NCI-H2227 (cell line): Measurements from ENCODE around the gene CADM3.

Experiments used
- DNase-seq: peaks from one replicate; lab custom pipeline; 2025; ENCODE audit not compliant: unreplicated experiment; lab: John Stamatoyannopoulos, UW

CADM3 gene

DNA sequence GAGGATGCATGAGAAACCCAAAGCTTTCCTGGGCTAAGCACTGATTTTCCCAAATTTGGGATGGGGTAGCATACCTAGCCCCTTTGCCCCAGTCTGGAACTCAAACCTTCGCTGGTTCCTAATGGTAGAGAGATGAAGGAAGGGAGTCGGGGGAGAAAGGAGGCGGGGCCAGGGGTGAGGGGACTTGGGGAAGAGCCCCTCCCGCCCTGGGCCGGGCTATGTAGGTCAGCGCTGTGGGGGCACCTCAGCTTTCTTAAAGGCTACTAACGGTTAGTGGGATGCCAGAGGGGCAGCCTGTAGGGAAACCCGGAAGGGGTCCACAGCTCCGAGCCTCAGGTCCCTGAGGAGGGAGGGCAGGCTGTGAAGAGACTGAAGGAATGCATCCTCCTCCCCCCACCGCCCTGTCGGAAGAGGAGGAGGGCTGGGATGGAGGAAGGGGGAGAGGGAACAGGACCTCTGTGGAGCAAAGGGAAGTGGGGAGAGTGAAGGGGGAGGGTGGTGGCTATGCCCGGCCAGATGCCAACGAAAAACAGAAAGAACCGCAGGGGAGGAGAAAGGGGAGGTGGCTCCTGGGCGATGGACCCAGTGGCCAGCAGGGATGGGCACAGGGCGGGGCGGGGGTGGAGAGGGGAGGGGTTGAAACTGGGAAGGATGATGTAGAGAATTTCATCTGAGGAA, 1.3 kb downstream of the CADM3 start:
- DNase-seq: peak; percentile 16

DNA sequence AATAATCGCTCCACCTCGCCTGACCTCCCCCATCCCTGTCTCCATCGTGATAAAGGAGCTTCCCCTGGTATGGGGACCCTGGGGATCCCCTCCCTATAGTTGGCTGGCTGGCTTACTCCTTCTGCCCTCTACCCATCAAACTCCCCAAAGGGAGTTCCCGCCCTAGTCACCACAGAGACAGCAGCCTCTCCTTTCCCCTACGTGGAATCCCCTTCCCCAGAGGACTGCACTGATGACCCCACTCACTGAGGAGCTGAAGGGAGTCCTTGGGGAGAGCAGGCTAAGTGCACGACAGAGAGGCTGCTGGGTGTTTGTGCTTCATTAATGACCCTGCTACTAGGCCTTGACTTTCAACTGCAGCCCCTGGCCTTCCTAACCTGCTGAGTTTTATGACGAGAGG, 1.9 kb downstream of the CADM3 start:
- DNase-seq: no peak

DNA sequence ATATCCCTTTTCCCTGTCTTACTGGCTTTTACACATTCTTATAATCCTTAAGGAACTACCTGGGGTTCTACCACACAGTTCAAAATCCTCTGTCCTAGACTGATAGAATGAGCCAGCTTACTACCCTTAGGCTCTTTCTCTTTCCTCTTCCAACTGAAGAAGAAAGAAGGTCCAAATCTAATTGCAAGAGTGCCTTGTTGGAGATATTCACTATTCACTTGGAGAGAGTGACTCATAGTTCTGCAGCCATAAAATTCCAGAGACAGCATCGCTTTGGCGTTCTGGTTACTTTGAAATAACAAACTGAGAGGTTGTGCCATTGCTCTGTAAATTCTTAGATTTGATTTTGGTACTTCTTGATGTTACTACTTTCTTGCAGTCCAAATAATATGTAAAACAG, 4.2 kb downstream of the CADM3 start:
- no peak for DNase-seq

DNA sequence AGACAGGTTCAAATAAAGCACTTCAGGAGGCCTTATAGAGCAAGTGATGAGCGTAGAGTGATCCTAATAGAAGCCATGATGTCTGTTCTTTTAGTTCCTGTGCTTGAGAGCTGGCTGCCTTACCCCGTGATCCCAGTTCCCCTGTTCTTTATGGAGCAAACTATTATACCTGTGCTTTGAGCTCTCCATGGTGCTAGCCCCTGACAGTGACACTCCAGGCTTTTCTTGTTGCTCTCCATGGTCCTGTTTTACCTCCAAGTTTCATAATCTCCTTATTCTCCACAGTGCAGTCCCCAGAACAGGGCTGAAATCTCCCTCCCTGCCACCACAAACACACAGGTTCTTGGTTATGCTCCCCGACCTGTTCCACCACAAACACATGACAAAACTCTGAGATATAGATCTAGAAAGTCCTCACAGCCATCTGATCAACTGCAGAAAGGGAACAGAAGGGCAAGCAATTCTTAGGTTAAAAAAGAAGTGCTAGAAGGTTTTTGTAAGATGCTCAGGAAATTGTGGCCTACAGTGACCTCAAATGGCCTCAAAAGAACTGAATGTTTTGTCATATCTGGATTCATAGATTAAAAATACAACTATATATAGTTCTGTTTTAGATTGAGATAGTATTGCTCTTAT, 6.0 kb downstream of the CADM3 start:
- DNase-seq: no peak

DNA sequence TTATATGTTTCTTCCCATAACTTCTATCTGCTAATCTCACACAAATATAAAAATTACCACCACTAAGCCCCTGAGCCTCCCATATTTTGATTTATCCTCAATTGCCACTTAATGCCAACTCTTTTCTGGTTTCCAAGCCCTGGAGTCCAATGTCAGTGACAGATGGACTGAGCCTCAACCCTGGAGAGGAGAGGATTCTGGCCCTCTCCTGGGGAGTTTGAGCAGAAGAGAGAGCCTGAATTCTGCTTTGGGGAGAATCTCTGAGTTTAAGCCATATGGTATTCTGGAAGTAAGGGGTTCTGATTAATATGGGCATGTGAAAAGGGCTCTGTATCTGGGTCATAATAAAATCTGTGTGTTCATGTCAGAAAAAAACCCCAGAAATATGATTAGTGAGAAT, 8.5 kb downstream of the CADM3 start:
- no peak for DNase-seq

DNA sequence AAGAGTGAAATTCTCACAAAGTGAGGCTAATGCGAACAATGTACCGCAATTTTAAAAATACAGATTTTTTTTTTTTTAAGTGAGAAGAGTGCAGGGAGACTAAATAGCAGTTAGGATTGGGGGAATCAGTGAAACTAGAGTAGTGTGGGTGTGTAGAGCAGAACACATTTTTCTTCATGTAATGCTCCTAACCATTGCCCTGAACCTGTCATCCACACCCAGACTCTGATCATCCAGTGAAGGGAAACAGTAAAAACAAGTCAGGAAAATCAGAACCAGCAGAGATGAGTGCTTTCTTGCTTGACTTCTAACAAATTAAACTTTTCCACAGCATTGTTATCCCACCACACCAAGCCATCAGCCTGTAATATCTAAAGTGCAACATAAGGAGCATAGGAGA, 9.1 kb downstream of the CADM3 start:
- DNase-seq: no peak

DNA sequence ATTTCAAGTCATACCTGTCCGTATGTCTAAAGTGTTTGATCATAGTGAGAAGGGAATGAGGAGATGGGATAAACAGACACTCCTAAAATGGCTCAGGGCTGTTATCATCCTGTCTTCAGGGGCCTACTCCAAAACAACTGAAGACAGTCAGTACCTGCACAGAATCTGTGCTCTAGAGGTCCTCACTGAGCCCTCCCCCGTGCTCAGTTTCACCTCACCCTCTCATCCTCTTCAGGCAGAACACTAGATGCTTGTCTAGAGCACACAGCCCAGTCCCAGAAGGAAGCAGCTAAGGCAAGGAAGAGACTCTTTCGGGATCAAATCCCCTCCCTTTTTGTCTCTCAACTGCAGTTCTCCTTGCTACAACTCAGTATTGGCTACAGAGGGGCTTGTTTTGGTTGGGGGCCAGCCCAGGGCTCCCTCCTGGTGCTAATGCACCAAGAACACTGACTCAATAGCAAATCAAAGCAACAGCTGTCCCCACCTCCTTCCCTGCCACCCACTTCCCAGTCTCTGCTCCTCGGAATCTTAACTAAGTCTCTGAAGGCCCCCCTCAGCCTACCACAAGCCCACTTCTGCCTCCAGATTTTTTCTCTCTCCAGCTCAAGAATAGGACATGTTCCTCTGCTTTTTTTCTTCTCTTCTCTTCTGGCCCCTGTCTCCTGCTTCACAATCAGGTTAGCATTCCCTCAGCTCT, 10.1 kb downstream of the CADM3 start:
- DNase-seq: no peak

DNA sequence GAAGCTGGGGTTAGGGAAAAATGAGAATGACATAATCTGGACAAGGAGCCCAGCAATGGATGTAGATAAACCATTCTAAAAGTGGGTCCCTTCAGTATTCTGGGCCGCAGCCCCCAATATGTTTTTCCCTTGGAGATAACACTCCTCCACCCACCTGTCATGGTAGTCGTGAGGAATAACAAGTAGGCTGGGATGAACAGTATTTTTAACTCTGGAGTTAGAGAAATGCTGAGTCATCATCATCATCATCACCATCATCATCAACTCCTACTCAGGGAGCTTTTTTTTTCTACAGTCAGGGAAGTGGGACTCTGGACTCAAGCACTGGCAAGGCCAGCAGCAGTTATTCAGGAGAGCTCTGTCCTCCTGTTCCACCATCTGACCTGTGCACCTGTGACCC, 12.8 kb downstream of the CADM3 start:
- no peak for DNase-seq

DNA sequence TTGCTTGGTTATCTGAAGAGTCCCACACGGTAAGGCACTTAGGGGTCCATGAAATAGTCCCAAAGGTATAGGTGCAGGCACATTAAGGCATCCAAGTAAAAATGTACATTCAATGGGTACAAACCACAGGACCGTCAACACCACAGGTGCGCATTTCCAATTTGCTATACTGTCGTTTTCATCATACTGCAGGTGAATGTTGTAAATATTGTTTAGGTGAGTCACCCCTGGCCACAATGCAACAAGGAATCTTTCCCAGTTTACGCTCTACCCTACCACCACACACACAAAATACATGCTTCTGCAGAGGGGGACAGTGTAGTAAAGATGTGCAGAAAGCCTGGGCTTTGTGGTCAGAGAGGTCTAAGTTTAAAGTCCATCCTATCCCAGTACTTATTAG, 13.7 kb downstream of the CADM3 start:
- no peak for DNase-seq

DNA sequence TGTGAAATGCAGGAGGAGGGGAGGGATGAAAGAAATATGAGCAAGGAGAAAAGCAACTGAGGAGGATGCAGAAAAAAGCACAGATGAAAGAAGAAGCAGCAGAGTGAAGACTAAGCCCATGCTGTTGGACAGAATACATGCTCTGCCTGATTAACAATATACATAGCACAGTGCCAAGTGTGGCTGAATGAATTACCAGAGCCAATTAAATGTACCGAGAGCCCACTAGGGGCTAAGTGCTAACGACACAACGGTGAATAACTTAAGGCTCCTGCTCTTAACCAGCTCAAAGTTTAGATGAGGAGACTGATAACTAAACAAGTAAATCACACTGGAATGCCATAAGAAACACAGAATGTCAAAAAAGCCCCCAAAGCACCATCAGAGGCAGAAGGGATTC, 15.6 kb downstream of the CADM3 start:
- no peak for DNase-seq

DNA sequence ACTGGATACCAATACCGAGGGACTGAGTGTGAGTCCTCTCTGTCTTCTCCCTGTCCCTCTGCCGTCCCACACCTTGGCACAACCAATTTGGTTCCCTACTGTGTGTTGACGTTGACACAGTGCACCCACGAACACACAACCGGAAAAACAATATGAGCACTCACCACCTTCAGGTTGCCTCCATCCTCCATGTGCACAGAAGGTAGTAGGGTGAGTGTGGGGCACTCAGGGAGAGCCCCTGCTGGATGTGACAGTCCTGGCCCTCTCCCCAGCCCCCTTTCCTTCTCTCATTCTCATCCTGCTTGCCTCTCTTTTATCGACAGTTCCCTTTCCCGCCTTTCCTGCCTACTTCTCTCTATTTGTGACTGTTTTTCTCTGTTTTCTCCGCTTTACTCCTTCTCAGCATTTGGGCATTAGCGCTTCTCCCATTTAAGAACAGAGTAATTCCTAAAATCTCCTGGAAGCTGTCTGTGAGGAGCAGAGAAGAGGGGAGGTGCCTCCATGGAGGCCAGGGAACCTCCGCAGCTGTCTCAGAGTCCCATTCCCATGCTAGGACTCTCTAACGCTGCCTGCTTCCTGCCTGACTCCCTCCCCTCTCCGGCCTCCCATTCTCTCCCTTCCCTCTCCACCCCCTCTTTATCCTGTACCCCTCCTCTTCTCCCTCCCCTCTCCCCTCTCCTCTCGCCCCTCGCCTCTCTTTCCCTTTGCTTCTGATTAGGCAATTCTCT, 16.4 kb downstream of the CADM3 start:
- no peak for DNase-seq

DNA sequence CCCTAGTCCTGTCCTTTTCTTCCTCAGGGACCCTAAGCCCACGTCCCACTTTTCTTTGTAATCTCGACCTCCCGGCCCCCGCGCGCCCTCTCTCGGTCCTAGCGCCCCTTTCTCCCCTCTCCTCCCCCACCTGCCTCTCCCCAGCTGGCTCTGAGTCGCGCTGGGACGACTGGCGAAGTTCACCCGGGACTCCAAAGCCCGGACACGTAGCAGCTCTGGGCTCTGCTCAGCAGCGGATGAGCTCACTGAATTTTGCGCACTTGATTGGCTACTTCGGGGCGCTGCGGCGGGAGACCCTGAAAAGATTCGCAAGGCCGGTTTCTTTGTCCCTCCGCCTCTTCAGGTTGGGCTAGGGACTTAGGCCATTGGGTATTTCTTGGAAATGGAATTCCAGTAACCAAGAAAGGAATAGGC, 17.0 kb downstream of the CADM3 start:
- peak; percentile 80 for DNase-seq

DNA sequence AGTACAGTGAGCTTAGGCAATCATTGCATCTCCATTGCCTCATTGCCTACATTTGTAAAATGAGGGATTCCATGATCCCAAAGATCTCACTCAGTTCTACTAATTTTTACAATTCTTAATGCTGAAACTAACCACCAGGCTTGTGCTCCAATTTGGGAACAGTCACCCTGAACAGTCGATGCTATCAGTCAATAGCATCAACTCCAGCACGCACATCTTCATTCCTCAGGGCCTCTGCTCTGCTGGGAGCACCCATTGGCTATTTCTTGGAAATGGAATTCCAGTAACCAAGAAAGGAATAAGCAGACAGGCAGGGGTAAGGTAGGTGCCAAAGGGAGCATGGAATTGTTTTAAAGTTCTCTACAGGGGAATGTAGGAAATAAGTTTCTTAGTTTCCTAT, 19.0 kb downstream of the CADM3 start:
- DNase-seq: no peak

DNA sequence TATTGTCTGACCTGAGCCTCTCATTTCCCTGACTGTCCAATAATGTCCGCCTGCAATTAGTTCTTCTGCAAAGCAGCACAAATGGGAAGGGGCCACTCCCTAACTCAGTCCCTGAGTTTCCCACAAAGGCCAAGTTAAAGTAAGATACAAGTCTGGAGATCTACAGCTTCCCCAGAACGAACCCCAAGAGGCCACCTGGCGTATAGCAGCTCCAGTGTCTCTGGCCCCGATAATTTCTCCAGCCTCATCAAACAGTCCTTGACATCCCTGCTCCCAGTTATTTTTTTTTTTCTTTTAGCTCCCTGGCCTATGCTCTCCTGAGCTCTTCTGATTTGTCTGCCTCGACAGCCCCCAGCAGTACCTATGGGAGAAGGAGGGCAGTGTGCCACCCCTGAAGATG, 25.1 kb downstream of the CADM3 start:
- no peak for DNase-seq

DNA sequence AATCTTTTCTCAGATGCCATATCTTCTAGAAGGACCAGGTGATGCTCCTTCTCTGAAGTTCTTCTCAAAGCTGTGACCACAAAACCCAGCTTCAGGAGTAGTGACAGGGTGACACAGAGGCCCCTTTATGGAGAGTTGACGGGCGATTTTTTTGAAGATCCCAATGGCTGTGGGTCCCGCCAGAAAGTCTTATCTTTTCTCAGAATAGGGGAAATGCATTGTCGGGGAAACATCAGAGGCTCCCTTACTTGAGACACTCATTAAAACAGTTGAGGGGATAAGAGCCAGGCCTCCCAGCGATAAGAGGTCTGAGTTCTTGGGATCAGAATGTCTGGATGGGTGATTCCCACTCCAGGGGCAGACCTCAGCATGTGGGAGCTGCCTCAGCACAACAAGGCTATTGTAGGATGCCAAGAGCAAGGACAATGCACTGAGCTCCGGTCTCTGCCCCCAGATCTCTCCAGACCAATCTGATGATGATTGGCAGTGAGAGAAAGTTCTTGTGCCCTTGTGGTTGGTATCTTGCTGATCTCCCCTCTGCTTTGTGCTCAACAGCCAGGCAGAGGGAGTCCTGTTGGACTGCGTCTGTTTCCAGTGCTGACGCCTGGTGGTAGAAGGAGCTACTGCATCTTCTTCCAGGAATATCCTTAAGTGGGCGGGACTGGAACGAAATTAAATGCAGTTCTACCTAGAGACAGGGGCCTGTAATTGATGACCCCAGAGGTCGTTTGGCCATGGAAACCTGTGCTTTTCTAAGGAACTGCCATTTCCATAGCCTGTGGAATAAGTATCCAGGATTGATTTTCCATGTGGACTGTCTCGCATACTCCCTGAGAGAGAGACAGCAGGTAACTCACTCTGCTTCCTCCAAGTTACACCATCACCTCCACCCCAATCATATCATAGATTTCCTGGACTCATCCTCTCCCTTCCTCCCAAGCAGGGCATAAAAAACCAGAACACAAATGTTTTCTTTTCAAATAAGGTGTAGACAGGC, 26.4 kb downstream of the CADM3 start:
- peak; percentile 84 for DNase-seq

DNA sequence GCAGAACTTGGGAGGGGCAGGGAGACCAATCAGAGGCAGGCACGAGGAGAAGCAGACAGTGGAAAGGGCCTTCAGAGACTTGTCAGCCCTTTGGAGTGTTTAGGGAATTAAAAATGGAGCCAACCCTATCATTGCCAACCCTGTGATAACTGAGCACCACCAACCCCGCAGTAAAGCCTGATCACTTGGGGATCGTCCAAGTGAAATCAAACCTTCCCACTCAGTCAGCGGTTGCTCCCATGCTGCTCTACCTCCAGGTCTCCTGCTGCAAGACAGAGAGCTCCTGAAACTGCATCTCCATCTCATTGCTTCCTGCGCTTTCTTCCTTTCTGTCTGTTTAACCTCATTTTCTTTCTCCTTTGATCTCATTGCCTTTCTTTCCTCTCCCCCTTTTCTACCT, 28.5 kb downstream of the CADM3 start:
- DNase-seq: no peak

DNA sequence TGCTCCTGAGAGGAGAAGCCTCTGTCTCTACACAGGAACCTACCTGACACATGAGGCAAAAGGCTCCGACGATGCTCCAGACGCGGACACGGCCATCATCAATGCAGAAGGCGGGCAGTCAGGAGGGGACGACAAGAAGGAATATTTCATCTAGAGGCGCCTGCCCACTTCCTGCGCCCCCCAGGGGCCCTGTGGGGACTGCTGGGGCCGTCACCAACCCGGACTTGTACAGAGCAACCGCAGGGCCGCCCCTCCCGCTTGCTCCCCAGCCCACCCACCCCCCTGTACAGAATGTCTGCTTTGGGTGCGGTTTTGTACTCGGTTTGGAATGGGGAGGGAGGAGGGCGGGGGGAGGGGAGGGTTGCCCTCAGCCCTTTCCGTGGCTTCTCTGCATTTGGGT, 29.4 kb downstream of the CADM3 start:
- DNase-seq: no peak

DNA sequence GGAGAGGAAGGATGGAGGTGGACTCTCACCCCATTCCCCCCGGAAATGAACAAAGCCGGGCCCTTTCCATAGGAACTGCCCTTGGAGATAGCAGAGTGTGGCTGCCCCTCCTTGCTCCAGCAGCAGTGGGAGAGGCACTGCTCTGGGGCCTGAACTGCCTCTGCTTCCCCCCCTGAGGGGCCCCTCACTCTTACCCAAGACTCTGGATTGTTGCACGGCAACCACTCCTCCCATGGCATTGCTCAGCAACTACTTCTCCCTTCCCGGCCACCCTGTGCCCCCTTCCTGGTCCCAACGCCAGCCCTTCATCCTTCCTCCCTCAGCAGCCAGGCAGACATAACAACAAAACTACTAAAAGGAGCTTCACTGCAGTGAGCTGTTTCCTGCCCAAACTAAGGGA, 30.2 kb downstream of the CADM3 start:
- DNase-seq: no peak

DNA sequence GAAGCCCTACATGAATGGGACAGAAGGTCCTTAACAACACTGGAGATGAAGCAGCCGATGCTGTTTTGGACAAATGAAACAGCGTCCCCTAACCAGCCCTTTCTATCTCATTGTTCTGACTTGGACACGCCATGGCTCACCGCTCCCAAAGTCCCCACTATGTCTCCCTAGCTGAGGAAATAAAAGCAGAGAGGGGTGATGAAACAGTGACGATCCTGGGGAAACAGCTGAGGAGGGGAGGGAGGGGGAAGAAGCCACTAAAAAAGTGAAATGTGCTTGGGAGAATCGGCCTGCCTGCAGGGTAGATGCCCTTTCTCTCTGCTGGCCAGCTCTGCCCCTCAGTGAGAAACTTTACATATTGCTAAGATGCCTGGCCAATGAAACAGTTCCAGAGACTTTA, 32.2 kb downstream of the CADM3 start:
- DNase-seq: no peak
